Measurements from ENCODE around the gene NPEPPS. TPM values are rescaled to one million over a fixed set of nuclear protein-coding genes. Genes with fewer than 3 reads are reported as not detected.

The NPEPPS gene
- total and polyA plus RNA-seq, 5 donors: 37.8 to 97.6 (median 90.5) TPM

- H3K4me3 ChIP-seq (ENCODE audit: low read length): peak overlapping the region; percentile 93
- H3K9me3 ChIP-seq (ENCODE audit: control insufficient read depth, low read length): no peaks in the 10 kb centered on the region
- 0% methylated on average over 48 of the region's 48 CpGs for WGBS
- ATAC-seq (peak; percentile 25 to 30), DNase-seq (no peak)
- H3K4me1 ChIP-seq (ENCODE audit: control insufficient read depth, insufficient read depth, low read length): peaks cover 3% of the 10 kb centered on the region
- H3K27me3 ChIP-seq (ENCODE audit: control insufficient read depth, insufficient read depth): no peaks in the 10 kb centered on the region
- intact Hi-C loops (cut with DNase I): no loop called here
- peak overlapping the region; percentile 91 for H3K27ac ChIP-seq (ENCODE audit: low read length)
Measured at GRCh38 chr17:47649972-47650524, 119.1 kb downstream of the NPEPPS start.

GRCh38 chr17:47650525-47651522 is 119.9 kb downstream of the NPEPPS start:
- WGBS: 2% methylated on average over 39 of the region's 39 CpGs
- H3K27ac ChIP-seq (ENCODE audit: low read length): peak overlapping the region; percentile 90
- peaks cover 3% of the 10 kb centered on the region for H3K4me1 ChIP-seq (ENCODE audit: control insufficient read depth, insufficient read depth, low read length)
- no peaks in the 10 kb centered on the region for H3K27me3 ChIP-seq (ENCODE audit: control insufficient read depth, insufficient read depth)
- intact Hi-C loops (cut with DNase I): no loop called here
- peak; percentile 97 to 99 (median 98) for DNase-seq
- ATAC-seq: peak; percentile 83 to 85
- no peaks in the 10 kb centered on the region for H3K9me3 ChIP-seq (ENCODE audit: control insufficient read depth, low read length)
- peak overlapping the region; percentile 93 for H3K4me3 ChIP-seq (ENCODE audit: low read length)

GRCh38 chr17:47651704-47652103 is 120.8 kb downstream of the NPEPPS start:
- ATAC-seq (no peak), DNase-seq (no peak)
- no peaks in the 10 kb centered on the region for H3K27me3 ChIP-seq (ENCODE audit: control insufficient read depth, insufficient read depth)
- intact Hi-C loops (cut with DNase I): no loop called here
- H3K9me3 ChIP-seq (ENCODE audit: control insufficient read depth, low read length): no peaks in the 10 kb centered on the region
- no peak overlapping the region for H3K4me3 ChIP-seq (ENCODE audit: low read length)
- WGBS: 42% methylated on average over 2 of the region's 2 CpGs
- H3K4me1 ChIP-seq (ENCODE audit: control insufficient read depth, insufficient read depth, low read length): peaks cover 3% of the 10 kb centered on the region
- no peak overlapping the region for H3K27ac ChIP-seq (ENCODE audit: low read length)

GRCh38 chr17:47652570-47652969 is 121.7 kb downstream of the NPEPPS start:
- Histone ChIP-seq H3K9me3 (ENCODE audit: control insufficient read depth, low read length) (no peaks in the 10 kb centered on the region), H3K27ac (ENCODE audit: low read length) (no peak overlapping the region), H3K4me3 (ENCODE audit: low read length) (no peak overlapping the region), H3K27me3 (ENCODE audit: control insufficient read depth, insufficient read depth) (no peaks in the 10 kb centered on the region), H3K4me1 (ENCODE audit: control insufficient read depth, insufficient read depth, low read length) (peaks cover 3% of the 10 kb centered on the region)
- ATAC-seq (no peak), DNase-seq (no peak)
- intact Hi-C loops (cut with DNase I): no loop called here
- 80% methylated on average over 6 of the region's 6 CpGs for WGBS

- H3K27ac ChIP-seq (ENCODE audit: low read length): no peak overlapping the region
- intact Hi-C loops (cut with DNase I): no loop called here
Measured at GRCh38 chr17:47653442-47653841, 122.5 kb downstream of the NPEPPS start.

GRCh38 chr17:47654991-47655390 is 124.1 kb downstream of the NPEPPS start:
- WGBS: 44% methylated on average over 6 of the region's 6 CpGs
- peaks cover 3% of the 10 kb centered on the region for H3K4me1 ChIP-seq (ENCODE audit: control insufficient read depth, insufficient read depth, low read length)
- H3K9me3 ChIP-seq (ENCODE audit: control insufficient read depth, low read length): no peaks in the 10 kb centered on the region
- intact Hi-C loops (cut with DNase I): no loop called here
- no peaks in the 10 kb centered on the region for H3K27me3 ChIP-seq (ENCODE audit: control insufficient read depth, insufficient read depth)
- DNase-seq: no peak
- no peak for ATAC-seq
- H3K27ac ChIP-seq (ENCODE audit: low read length): no peak overlapping the region
- no peak overlapping the region for H3K4me3 ChIP-seq (ENCODE audit: low read length)

More at GRCh38 chr17:47653442-47653841, 122.5 kb downstream of the NPEPPS start:
- no peaks in the 10 kb centered on the region for H3K27me3 ChIP-seq (ENCODE audit: control insufficient read depth, insufficient read depth)
- no peak overlapping the region for H3K4me3 ChIP-seq (ENCODE audit: low read length)
- no peaks in the 10 kb centered on the region for H3K9me3 ChIP-seq (ENCODE audit: control insufficient read depth, low read length)
- peaks cover 3% of the 10 kb centered on the region for H3K4me1 ChIP-seq (ENCODE audit: control insufficient read depth, insufficient read depth, low read length)
- 61% methylated on average over 2 of the region's 2 CpGs for WGBS
- no peak for ATAC-seq
- no peak for DNase-seq

GRCh38 chr17:47660064-47660492 is 129.2 kb downstream of the NPEPPS start:
- DNase-seq (no peak), ATAC-seq (no peak)
- Histone ChIP-seq H3K4me1 (ENCODE audit: control insufficient read depth, insufficient read depth, low read length) (no peaks in the 10 kb centered on the region), H3K27me3 (ENCODE audit: control insufficient read depth, insufficient read depth) (no peaks in the 10 kb centered on the region), H3K9me3 (ENCODE audit: control insufficient read depth, low read length) (no peaks in the 10 kb centered on the region), H3K27ac (ENCODE audit: low read length) (no peak overlapping the region), H3K4me3 (ENCODE audit: low read length) (no peak overlapping the region)
- intact Hi-C loops (cut with DNase I): loop anchor here in 1 of 4 donors (10.0 kb wide), 1 partner anchor 135 kb away; no protein-coding TSS in a partner anchor
- 68% methylated on average over 6 of the region's 6 CpGs for WGBS

- ATAC-seq (peak; percentile 56 to 73), DNase-seq (peak in 1 of 3 donors; percentile 27)
- Histone ChIP-seq H3K4me3 (ENCODE audit: low read length) (no peak overlapping the region), H3K27ac (ENCODE audit: low read length) (no peak overlapping the region), H3K27me3 (ENCODE audit: control insufficient read depth, insufficient read depth) (no peaks in the 10 kb centered on the region), H3K4me1 (ENCODE audit: control insufficient read depth, insufficient read depth, low read length) (no peaks in the 10 kb centered on the region), H3K9me3 (ENCODE audit: control insufficient read depth, low read length) (no peaks in the 10 kb centered on the region)
- intact Hi-C loops (cut with DNase I): loop anchor here in 1 of 4 donors (10.0 kb wide), 1 partner anchor 131 kb away; no protein-coding TSS in a partner anchor
- WGBS: 43% methylated on average over 6 of the region's 6 CpGs
Measured at GRCh38 chr17:47663912-47664623, 133.2 kb downstream of the NPEPPS start.

- intact Hi-C loops (cut with DNase I): loop anchor here in 1 of 4 donors (10.0 kb wide), 1 partner anchor 130 kb away; no protein-coding TSS in a partner anchor
- Histone ChIP-seq H3K27me3 (ENCODE audit: control insufficient read depth, insufficient read depth) (no peaks in the 10 kb centered on the region), H3K9me3 (ENCODE audit: control insufficient read depth, low read length) (no peaks in the 10 kb centered on the region), H3K27ac (ENCODE audit: low read length) (no peak overlapping the region), H3K4me3 (ENCODE audit: low read length) (no peak overlapping the region), H3K4me1 (ENCODE audit: control insufficient read depth, insufficient read depth, low read length) (no peaks in the 10 kb centered on the region)
- ATAC-seq: no peak
- no peak for DNase-seq
Measured at GRCh38 chr17:47664624-47664941, 133.7 kb downstream of the NPEPPS start.

GRCh38 chr17:47665655-47666054 is 134.7 kb downstream of the NPEPPS start:
- no peak for DNase-seq
- H3K27ac ChIP-seq (ENCODE audit: low read length): no peak overlapping the region
- H3K4me1 ChIP-seq (ENCODE audit: control insufficient read depth, insufficient read depth, low read length): no peaks in the 10 kb centered on the region
- no peak overlapping the region for H3K4me3 ChIP-seq (ENCODE audit: low read length)
- no peaks in the 10 kb centered on the region for H3K9me3 ChIP-seq (ENCODE audit: control insufficient read depth, low read length)
- intact Hi-C loops (cut with DNase I): loop anchor here in 1 of 4 donors (10.0 kb wide), 1 partner anchor 129 kb away; no protein-coding TSS in a partner anchor
- ATAC-seq: no peak
- H3K27me3 ChIP-seq (ENCODE audit: control insufficient read depth, insufficient read depth): no peaks in the 10 kb centered on the region
- WGBS: 66% methylated on average over 3 of the region's 3 CpGs

All from right cardiac atrium (tissue), 5 donors.